GM18951 (cell line): ENCODE data around the gene C1orf21.

Experiments used
- POLR2A ChIP-seq: IDR thresholded peaks from 4 replicates; pipeline ENCODE4 v1.6.1; 2011; ENCODE audit warnings: mild to moderate bottlenecking; ENCODE audit not compliant: insufficient read length, insufficient read depth; ENCODE audit errors: extremely low read depth
- in situ Hi-C: fragments of 300-500 bp; cut with MboI; formaldehyde crosslinking; loops from one replicate; pipeline ENCODE4 v1.12.0; 2022; ENCODE audit warnings: low sequenced_read_pairs, mixed read lengths, inconsistent platforms; ENCODE audit not compliant: unreplicated experiment

Gene C1orf21

GRCh38 chr1:184482136-184482535 is 95.3 kb downstream of the C1orf21 start:
- no peak for TF ChIP-seq POLR2A
- in situ Hi-C loops, result no loop called here

DNA sequence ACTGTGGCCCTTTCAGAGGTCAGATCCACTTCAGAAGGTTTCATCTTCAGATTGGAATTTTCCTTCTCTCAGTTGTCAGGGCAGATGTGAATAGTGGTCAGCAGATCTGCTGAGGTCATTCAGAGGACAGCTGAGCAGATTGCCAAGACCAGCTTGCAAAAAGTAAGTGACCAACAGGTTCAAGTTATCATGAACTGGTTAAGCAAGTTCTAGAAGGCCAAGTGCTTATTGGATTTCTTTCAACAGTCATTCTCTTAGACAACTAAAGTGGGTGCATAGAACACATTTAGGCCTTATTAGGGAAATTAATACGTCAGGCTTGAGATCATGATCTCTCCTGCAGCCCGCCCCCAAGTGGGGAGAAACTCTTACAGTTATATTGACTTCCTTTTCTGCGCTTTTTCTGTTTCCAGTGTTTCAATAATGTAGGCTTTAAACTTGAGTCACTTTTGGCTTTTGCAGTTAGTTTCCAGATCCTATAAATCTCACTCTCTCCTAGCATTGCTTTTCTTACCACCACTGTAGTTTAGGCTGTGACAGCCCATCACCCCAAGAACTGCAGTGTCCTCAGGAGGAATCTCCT is 96.4 kb downstream of the C1orf21 start:
- in situ Hi-C loops, result no loop called here
- no peak for TF ChIP-seq POLR2A

- no peak for TF ChIP-seq POLR2A
These were observed 99.2 kb downstream of the C1orf21 start for GRCh38 chr1:184485751-184486723.

DNA sequence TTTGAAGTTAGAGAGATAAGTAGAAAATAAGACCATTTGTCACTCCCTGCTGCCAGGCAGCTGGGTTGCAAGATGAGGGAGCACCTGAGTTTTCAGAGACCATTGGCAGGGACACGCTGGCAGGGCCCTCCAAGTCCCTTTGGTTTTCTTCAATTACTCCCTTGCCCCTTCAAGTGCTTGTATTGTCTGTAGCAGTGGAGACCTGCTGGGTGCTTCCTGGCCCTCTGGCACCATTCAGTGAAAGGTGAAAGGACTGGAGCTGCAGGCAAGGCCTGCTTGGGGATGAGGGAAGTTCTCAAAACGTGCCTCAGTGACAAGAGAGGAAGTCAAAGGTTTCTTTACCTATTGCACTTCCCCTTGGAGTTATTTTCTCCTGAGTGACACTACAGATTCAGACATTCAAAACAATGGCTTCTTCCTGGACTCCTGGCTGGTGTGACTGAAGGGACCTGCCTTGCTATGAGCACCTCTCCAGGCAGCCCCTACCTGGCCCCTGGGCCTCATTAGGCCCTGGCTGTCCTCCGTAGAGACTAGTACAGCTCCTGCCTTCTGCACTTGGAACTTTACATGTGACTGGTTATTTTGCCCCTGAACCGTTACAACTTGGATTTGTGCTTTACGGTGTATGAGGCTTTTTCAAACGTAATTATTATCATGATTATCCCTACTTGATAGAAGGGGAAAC is 100.1 kb downstream of the C1orf21 start:
- in situ Hi-C loops, result no loop called here
- no peak for TF ChIP-seq POLR2A

More at GRCh38 chr1:184485751-184486723, 99.2 kb downstream of the C1orf21 start:
- in situ Hi-C loops, result no loop called here

DNA sequence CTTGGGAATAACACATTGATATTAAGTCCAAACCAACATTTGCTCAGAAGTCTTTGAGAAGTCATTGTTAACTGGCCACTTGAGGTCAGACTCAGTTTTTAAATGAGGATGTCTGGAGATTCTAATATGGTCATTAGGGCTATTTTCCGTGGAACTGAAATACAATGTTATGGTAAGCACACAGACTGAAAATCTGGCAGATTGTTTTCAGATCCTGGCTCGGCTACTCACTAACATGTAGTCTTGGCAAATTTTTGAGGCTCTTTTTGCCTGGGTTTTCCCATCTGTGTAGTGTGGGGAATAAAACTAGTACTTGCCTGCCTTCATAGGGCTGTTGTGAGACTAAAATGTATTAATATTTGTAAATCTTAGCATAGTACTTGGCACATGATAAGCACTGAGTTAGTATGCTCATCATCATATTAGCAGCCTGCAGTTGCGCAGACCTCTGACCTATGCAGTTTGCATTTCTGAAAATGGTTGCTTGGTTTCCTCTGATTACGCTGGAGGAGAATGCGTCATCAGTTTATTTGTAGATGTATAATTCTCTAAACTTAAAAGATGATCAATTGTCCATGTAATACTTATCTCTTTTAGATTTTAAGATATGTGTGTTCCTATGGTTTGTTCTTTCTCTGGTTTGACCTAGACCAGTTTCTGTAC is 100.8 kb downstream of the C1orf21 start:
- no peak for TF ChIP-seq POLR2A
- in situ Hi-C loops, result no loop called here

GRCh38 chr1:184489908-184490307 is 103.1 kb downstream of the C1orf21 start:
- in situ Hi-C loops, result no loop called here

GRCh38 chr1:184492536-184492935 is 105.7 kb downstream of the C1orf21 start:
- in situ Hi-C loops, result no loop called here
- no peak for TF ChIP-seq POLR2A

More at GRCh38 chr1:184489908-184490307, 103.1 kb downstream of the C1orf21 start:
- TF ChIP-seq POLR2A, result no peak

GRCh38 chr1:184493987-184494388 is 107.2 kb downstream of the C1orf21 start:
- in situ Hi-C loops, result no loop called here
- no peak for TF ChIP-seq POLR2A

DNA sequence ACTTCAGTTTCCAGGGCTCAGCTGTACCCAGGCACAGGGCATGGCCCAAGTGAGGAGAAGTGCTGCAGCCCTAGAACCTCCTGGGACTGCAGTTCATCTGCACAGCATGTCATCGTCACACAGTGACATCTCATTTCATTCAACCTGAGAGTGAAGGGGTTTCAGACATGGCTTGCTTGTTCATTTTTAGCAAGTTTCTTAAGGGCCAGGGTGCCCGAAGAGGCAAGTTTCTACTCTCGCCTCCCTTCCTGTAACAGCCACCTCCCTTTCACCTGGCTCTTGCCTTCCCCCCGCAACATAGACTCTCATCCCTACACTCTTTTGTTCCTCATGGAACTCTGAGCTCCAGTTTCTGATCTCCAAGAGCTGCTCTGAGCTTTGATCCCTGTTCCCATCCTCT is 108.1 kb downstream of the C1orf21 start:
- in situ Hi-C loops, result no loop called here

DNA sequence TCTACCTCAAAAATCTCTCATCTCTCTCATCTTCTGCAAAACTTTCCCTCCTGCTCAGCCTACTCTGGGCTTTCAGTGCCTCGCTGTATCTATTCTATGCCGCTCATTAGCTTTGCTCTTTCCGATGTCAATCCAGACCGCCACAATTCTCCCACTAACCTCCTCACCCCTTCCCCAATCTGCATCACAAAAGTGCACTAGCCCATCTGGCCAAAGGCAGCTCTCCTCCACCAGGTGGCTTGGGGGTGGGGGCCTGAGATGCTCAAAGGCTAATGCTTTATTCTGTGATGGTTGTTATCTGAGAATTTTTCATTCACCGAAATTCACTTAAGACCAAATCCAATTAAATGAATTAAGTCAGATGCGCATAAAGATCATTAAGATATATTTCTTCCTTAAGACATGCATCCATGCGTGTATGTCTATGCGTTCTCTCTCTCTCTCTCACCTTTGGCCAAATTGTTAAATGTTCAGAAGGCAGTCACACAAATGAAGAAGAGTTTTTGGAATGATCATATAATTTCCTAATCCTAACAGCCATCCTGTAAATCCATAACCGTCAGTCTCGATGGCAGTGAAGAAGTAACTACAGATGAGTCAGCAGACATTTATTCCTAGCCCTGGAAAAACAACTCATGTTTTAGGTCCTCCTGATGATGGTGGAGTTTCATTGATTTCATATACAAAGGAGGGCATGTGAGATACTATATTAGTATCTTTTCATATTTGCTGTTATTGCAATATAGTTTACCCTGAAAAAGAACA is 111.3 kb downstream of the C1orf21 start:
- TF ChIP-seq POLR2A, result no peak
- in situ Hi-C loops, result no loop called here

More for the DNA sequence above, 108.1 kb downstream of the C1orf21 start:
- no peak for TF ChIP-seq POLR2A

DNA sequence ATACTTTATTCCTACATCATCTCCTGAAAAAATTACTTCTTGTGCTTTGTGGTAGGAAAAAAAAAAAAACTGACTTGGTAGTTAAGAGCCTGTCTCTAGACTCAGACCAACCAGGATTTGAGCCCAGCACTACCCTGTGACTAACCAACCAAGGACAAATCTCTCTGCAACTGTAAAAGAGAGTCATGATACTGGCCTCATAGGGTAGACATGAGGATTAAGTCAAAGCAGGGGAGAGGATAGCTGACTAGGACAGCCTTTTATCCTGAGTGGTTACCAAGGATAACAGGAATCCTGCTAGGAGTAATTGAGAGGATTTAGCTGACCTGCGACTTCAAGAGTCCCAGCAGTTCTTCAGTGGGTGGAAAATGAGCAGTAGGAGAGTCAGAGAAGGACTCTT is 112.8 kb downstream of the C1orf21 start:
- in situ Hi-C loops, result no loop called here

GRCh38 chr1:184502161-184502560 is 115.3 kb downstream of the C1orf21 start:
- in situ Hi-C loops, result no loop called here

More for the DNA sequence above, 112.8 kb downstream of the C1orf21 start:
- TF ChIP-seq POLR2A, result no peak

More at GRCh38 chr1:184502161-184502560, 115.3 kb downstream of the C1orf21 start:
- TF ChIP-seq POLR2A, result no peak
